Colon (tissue), 2 donors: Measurements from ENCODE around the gene SKIDA1.

Experiments
- FAIRE-seq: peaks from 2 replicates; lab custom pipeline; 2012; peaks lifted over from hg19 to GRCh38; lab: Jason Lieb, UNC
- donor health status: control.
- donor health status: control.

SKIDA1 gene

DNA sequence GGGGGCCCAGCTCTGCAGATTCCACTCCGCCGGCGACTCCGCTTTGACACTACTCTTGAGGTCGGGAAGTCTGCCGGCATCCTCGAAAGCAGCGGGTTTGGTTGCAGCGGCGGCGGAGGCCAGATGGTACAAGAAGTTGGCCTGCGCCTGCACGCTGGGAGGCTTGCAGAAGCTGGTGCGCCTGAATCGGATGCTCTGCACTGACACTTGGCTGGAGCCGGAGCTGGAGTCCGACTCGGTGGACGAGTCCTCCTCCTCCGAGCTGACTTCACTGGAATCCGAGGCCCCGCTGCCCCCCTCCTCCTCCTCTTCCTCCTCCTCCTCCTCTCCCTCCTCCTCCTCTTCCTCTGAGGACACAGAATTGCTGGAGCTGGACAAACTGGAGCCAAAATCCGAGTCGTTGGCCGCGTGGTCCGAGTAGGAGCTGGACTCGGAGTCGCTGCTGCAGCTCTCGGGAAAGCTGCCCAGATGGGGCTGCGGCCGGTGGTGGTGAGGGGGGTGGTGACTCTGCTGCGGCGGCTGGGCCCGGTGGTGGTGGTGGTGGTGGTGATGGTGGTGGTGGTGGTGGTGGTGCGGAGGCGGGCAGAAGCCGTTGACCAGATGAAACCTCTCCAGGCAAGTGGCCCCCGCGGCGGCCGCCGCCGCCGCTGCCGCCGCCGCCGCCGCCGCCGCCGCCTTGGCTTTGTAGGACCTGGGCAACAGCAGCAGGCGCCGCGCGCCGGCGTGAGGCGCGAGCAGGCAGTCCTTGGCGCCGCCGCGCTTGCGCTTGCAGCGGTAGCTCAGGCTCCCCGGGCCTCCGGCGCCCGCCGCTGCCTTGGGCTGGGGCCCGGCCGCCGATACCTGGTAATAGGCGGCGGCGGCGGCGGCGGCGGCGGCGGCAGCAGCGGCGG is 9.0 kb downstream of the SKIDA1 start:
- FAIRE-seq = no peak

DNA sequence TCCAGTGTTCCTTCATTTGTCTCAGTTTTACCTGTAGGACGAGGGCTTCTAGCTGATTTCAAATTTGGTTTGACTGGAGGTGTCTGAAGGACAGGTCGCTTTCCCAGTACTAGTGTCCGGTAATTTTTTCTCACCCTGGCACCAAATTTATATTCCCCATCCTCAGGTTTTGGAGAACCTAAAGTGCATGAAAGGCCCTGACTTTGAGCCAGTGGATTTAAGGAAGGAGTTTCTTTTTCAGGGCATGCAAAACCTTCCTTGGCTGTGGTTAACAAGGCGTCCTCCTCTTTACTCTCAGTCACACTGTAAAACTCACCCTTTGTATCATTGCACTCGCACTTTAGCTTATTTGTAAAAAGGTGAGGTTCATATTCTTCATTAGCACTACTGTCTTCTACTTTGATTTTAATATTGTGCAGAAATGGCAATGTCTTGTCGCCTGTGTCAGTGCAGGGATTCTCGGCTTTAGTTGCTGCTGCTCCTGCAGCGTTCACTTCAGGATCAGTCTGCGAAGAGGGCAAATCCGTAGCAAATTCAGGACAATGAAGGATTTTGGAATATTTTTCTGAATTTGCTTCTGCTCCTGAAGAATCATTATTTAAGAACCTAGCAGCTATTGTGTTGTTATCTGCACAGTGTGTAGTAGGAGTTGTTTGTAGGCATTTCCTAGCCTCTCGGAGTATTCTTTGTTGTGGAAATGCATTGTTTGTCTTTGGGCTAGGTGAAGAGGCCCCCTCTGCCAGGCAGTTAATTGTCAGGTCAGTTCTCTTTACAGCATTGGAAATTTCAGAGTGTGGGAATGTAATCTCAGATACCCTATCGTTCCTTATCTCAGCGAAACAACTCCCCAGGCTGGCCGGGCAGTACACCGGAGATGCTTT is 9.9 kb downstream of the SKIDA1 start:
- FAIRE-seq = no peak

DNA sequence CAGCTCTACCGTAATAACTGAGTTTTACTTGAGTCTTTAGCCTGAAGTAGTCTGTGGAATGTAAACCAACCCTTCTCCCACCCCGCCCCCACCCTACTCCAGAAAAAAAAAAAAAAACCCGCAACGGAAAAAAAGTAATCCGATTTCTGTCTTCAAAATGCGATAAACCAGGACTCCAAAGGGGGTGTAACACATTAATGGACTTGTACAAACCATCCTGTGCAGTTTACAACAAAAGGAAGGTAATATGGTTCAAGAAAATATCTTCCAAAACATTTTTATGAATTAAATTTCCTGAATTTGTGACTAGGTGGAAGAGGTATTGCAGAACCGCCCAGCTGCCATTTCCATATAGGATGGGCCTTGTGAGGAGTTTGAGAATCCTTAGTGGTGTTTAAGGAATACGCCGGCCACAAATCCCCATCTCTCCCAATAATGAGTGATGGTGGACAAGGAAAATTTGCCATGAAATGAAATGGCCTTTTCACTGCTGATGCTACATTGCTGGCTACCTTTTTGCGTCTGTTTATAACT is 10.6 kb downstream of the SKIDA1 start:
- FAIRE-seq = no peak

DNA sequence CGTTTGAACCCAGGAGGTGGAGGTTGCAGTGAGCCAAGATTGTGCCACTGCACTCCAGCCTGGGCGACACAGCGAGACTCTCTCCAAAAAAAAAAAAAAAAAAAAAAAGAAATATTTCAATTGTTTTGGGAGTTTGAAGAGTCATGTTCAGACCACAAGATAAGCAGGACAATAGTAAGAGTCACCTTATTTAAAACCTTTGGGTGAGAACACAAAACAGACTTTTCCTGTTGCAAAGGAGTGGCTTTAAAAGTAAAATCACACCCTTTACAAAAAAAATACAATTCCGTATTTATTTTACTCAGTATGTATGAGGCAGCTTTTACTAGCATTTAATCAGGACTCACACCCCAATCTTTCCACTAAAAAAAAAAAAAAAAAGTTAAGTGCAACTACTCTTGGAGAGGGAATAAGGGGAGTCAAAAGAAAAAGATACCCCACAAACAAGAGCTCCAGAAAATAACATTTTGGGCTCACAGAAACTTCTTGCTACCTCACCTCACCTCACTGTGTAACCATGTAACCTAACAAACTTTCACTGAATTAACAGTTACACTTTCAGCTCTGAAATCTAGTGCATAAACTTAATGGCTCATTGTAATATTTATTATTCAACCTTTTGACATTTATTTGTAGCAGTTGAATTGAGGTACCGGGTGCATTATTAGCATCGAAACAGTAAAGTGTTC is 11.2 kb downstream of the SKIDA1 start:
- FAIRE-seq = no peak

DNA sequence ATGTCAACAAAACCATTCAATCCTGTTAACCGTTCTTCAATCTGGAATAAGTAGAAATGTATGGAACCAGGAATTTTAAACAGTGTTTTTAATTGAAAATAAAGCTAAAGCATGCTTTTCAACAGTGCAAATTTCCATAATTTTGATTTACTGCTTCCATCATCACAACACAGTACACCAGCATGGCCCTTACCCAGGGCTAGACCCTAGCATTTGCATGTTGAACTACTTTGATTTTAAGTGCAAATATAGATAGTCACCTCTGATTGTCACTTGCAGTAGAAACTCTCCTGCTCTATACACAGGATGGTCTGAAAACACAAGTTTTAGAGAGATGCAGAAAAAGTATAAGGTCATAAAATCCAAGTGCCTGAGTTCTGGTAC is 12.1 kb downstream of the SKIDA1 start:
- FAIRE-seq = no peak

DNA sequence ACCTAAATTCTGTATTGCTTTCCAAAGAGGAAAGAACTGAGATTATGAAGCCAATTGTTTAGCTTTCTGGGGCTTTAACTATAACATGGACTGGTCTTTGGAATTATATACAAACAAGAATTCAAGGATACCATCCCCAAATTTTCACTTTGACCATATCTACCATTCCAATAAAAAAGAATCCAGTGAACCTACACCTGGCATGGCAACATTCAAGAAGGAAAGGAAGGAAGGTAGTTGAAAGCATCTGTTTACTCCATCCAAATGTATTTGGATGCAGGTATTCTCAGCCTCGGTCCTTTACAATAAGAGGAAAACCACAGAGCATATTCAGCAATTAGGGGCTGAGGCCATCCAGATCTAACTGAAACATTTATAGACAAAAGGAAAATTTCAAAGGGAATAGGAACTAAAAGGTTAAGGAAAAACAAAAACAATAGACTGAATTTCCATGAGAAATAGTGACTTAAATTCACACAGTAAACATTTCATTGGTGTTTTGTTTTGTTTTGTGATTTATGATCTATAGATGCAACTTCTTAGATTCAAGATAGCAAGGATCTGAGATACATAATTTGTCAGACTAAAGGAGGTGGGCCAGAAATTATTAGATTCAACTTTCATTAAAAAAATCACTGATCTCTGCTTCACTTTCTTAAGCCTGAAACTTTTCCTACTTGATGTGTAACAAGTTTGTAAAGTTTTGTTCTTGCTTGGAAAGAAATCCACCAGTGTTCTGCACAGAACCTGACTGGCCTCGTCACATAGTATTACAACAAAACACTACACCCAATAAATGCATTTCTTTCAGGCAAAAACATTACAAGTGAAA is 12.7 kb downstream of the SKIDA1 start:
- no peak for FAIRE-seq

DNA sequence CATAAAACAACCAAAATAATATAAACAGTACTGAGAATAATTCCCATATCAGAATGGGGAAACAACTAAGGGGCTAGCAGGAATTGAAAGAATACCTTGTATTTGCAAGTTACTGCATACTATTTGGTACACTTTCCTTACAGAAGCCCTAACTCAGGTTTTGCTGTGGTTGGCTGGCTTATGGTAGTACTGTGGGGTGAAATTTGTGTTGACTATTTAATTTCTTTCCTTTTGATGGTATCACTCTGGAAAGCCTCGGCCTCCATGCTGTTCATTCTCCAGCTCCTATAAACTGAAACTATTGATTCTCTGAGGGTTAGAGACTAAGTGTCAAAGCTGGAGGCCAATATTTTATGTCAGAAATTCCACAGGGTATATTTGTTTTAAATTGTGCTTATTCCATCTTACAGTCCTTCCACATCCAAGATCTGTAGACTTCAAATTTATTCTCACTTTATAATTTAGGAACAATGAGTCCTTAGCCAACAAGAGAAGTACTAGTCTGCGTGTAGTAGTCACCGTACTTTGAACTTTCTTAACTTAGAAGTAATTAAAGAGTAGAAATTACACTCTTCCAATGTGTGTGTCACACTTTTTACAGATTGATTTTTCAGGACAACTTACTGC is 13.4 kb downstream of the SKIDA1 start:
- FAIRE-seq = no peak

DNA sequence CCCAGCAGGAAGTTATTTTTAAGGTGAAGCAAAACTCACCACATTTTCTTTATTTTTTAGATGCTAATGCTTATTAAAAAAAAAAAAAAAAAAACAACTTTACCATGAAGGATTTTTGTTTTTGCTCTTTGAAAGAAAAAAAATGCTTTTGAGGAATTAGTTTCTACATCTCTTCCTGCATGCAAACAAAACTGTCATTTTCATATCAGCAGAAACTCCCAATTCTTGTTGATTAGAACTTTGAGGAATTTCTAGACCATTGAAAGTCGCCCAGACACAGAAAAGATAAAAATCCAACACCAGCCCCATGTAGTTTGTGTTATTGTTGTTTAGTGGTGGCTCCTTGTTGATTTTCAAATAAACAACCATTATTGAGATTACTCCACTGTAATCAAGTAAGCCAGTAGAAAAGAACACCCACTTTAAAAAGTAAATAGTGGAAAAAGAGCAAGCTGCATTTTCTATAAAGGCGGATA is 14.3 kb downstream of the SKIDA1 start:
- FAIRE-seq = no peak

DNA sequence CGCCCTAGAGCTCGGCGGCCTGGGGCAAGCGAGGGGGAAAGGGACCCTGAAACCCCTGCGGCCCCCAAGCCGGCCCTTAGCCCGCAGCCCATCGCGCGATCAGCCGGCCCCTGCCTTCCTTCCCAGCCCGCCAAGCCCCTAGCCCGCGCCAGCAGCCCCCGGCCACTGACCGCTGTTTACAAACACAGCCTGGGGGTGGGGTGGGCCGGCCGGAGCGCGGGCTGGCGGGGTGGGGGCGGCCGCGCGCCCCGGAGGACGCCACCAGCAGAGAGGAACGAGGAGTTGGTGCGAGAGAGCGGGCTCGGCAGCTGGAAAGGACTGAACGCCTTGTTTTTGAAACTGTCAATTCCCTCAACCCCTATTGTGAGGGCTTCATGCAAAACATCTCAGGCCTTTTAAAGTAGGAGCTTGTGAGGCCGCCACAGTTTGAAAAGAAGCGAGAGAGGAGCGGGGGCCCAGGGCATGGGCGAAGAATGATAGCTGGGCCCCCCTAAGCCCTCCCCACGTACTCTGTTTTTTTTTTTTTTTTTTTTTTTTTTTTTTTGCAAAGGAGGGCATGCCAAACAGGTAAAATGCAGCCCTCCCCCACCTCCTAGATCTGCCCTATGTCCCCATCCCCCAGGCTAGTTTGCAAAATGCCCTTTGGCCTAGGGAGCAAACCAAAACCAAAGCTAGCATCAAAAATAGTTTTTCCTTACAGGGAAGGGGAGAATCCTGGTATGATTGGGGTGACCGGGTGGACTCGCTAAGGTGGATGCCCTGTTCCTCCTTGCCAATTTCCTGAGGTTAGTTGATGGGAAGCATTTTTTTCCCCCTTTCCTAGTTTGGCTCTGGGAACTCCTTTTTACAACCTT is 15.0 kb downstream of the SKIDA1 start:
- FAIRE-seq = no peak

DNA sequence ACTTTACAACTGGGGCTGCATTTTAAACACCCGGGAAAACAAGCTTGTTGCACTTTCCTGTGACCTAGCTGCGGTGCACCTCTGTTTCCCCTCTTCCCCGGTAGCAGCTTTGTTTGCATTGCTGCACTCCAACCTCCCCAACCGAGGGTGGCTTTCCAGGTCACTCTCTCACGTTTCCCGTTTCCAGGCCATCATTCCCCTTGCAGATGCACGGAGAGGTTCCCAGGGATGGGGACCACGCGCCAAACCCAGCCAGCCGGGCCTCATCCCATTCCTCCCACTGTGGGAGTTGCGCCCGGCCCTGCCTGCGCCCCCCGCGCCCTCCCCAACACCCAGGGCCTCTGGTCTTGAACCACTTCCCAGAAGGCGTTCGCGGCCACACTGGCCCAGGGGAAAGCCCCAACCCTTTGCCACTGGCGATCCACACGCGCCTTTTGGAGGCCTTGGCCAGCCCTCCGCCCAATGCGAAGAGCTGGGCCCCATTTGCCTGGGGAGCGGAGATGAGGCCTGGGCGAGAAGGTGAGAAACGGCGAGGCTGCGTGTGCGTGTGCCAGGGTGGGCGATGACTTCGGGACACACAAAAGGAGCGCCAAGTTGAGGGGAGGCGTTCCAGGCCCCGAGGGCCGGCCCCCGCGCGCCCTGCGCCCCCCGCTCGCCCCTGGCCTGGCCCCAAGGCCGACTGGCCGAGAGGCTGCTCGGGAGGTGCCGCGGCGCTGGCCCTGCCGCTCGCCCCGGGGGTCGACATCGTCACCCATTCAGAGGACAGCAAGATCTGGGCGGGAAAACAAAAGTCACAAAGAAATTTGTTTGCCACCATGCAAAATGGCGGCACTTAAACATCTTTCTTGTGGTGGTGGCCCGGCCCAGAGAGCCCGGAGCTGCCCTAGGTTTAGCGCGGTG is 15.9 kb downstream of the SKIDA1 start:
- FAIRE-seq = no peak

DNA sequence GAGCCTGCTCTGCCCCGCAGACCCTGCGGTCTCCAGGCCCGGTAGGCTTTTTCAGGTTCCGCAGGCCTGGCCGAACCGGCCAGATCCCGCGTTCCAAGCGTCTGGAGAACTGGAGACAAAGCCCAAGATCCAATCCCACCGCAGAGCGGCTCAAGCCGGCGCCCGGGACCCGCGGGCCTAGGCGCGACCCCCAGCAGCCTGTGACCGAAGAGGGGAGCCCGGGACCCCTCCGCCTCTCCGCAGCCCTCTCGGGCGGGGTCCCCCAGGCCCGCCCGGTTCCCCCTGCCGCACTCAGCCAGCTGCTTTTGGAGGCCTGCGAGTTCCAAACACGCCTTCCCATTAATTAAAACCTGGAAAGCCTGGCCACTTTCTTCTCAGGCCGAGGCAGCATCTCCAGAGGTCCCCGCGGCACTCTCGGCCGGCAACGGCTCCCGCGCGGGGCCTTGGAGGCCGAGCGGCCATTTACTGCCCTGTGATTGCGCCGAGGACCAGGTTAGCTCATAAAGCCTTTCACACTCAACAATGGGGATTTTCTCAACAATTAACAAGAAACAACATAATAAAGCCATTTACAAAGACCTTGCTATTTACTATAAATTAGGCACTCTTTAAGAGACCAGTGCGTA is 16.7 kb downstream of the SKIDA1 start:
- no peak for FAIRE-seq

DNA sequence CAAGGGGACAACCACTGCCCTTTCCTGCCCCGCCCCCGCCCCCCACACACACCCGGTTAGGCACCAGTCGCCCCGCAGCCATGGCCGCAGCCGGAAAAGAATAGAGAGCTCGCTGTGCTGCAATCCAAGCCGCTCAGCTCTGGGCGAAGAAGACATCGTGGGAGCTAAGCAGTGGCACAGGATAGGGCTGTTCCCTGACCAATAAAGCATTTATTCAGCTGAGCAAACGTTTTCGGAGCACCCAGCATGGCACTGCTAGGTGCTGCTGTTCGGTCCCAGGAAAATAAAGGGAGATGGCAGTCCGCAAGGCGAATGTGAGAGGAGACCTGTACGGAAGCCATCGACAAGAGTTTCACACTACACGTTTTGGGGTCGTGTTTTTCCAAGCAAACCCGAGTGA is 18.3 kb downstream of the SKIDA1 start:
- no peak for FAIRE-seq

DNA sequence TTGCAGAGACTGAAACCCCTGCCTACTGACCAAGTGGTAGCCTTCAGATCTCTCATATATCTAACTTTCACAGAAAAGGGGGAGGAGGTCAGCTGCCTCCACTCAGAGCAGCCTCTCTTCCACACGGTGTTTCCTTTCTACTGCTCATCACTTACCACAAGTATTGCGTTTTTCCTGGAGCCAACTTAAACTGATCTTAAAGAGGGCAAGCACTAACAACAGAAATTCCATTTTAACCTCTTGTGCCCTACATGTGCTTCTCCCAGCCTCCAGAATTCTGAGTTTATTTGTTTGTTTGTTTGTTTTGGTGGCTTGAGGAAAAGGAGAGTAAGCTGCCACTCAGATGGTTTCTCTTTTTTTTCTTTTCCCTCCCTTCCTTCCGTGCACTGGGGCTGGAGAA is 19.1 kb downstream of the SKIDA1 start:
- no peak for FAIRE-seq

DNA sequence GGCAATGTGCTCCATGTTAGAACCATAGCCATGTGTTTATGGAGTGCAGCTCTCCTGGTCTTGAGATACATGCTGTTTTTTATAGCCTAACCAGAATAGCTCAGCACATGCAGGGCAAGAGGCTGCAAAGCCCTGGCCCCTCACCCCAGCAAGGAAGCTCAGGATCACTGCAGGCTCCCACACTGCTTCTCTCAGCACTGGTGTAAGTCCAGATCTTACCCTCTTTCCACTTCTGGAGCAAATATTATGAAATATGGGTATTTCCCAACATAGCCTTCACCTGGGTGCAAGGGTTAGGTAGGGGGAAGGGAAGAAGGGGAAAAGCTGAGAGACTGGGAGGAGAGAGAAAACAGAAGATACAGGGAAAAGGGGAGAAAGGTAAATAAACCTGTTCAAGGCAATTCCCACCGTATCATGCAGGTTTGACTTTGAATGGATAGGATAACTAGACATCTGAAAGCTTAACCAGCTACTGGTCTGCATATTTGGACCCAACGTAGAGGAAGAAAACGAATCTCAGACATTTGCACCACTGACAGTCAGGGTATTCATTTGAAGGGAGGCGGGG is 19.7 kb downstream of the SKIDA1 start:
- no peak for FAIRE-seq

DNA sequence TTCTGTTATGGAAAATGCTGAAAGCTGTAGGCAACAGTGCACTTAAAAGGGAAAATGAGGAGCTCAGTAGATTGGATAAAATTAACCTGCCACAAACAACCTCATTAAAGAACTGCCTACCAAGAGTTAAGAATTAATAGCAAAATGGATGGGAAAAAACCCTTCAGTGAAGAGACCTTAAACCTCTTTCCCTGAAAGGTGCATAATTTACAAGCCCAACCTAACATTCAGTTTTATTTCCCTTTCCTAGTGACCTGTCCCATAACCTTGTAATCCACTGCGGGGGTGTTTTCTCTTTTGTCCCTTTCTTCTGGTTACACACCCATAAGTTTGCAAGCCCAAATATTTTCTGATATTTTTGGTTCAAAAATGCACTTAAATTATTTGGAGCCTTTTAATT is 21.9 kb downstream of the SKIDA1 start:
- no peak for FAIRE-seq

DNA sequence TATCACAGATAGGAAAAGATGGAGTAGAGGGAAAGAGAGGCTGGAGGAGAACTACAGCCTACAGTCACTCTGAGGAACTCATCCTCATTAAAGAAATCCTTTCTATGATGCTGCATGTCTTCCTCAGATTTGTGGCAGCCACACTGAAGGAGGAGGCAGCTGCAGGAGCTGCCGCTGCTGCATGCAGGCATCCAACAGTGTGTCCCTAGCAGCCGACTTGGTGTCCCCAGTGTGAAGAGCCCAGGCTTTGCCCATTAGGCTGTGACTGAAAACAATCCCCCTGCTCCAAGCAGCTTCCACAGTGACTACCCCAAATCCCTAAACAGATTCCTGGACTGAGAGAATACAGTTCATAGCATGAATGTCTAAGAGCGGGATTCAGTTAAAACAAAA is 23.1 kb downstream of the SKIDA1 start:
- FAIRE-seq = no peak

DNA sequence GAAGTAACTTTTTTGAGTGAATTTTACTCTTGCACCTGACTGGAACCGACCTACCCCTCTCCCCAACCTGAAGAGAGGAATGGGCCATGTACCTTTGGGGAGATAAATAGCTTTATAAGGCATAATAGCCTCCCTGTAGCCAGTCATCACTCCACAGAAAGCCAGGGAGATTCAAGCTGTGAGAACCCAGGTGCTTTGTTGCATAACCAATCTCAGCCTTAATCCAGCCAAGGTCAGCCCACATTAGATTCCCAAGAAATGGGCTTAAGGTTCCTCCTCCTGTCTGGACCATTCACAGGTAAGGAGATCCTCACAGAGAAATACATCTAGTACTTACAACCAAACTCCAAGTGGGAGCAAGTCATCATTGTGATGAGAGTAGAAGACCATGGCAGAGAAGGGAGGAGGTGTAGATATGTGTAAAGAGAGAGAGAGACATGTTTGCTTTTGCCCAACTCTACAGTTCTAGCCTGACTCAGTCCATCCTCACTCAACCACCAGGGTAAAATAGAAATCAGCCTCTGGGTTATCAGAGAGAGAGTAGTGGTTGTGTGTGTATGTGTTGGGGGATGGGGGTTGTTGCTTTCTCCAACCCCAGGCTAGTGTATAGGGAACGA is 23.6 kb downstream of the SKIDA1 start:
- FAIRE-seq = no peak

DNA sequence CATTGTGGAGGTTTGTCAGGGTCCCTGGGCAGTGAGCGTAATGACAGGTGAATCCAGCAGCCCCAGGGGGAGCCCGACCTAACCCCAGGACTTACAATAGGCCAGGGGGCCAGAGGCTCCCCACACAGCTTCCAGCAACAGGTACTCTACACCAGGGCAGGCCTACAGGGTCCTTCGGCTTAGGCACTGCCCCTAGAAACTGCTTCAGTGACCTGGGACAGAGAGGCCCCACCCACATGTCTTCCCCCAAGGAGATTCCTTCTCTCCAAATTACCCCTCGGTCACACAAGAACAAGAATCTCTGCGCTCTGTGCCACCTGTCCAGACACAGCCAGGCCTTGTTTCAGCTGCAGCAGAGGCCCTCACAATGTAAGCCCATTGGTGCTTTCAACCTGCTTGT is 24.4 kb downstream of the SKIDA1 start:
- no peak for FAIRE-seq
